Fibroblast of villous mesenchyme (primary cell): ENCODE results near the gene HIVEP3. TPM values are rescaled to one million over a fixed set of nuclear protein-coding genes. Genes with fewer than 3 reads are reported as not detected.
A peak's percentile ranks its signal among the peaks of the same experiment; 100 is the strongest.

Experiments
- DNase-seq: peaks from one replicate; pipeline ENCODE4 v3.0.0-alpha.2; 2010; ENCODE audit warnings: low read depth
- H3K4me3 ChIP-seq: 2 replicates; pipeline ENCODE4 v1.5.1; 2011; ENCODE audit warnings: low read depth, mild to moderate bottlenecking, low read length
- CTCF ChIP-seq: IDR thresholded peaks from 2 replicates; pipeline ENCODE4 v1.5.1; 2012; ENCODE audit warnings: low read depth, mild to moderate bottlenecking, low read length; ENCODE audit not compliant: insufficient read depth
- total RNA-seq: library from RNA; depleted of rRNA; stranded (reverse); fragments of >200 nt; gene quantifications from 2 replicates; pipeline ENCODE4 v1.2.3, GENCODE V29; 2012

Gene HIVEP3
- total RNA-seq, 1 donor, result 0.86 TPM

GRCh38 chr1:41780322-41780721 is 138.4 kb downstream of the HIVEP3 start:
- DNase-seq, result no peak
- H3K4me3 ChIP-seq, result no peak overlapping the region
- no peak for TF ChIP-seq CTCF

DNA sequence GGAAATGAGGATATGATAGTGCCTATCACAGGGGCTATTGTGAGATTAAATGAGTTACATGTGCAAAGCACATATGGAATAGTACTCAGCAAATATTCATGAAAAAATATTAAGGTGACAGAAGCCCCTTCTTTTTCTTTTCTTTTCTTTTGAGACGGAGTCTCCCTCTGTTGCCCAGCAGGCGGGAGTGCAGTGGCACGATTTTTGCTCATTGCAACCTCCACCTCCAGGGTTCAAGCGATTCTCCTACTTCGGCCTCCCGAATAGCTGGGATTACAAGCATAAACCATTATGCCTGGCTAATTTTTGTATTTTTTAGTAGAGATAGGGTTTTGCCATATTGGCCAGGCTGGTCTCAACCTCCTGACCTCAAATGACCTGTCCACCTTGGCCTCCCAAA is 139.4 kb downstream of the HIVEP3 start:
- peak; percentile 20 for TF ChIP-seq CTCF
- H3K4me3 ChIP-seq, result no peak overlapping the region
- DNase-seq, result no peak

DNA sequence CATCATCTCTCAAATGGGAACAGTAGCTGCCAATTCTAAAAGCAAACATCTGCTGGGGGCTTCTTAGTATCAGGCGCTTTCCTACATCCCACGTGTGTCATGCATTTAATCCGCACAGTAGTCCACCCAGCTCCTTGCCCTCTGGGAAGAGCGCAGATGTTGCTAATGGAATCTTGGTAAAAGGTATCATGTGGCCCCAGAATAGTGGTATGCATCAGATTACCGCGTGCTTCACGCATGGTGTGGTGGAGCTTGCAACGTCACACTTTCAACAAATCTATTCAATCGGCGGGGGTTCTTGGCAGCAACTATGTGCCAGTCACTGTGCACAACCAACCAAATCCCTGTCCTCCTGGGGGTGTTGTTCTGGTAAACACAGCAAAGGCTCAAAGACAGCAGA is 141.0 kb downstream of the HIVEP3 start:
- TF ChIP-seq CTCF, result no peak
- H3K4me3 ChIP-seq, result no peak overlapping the region
- no peak for DNase-seq

DNA sequence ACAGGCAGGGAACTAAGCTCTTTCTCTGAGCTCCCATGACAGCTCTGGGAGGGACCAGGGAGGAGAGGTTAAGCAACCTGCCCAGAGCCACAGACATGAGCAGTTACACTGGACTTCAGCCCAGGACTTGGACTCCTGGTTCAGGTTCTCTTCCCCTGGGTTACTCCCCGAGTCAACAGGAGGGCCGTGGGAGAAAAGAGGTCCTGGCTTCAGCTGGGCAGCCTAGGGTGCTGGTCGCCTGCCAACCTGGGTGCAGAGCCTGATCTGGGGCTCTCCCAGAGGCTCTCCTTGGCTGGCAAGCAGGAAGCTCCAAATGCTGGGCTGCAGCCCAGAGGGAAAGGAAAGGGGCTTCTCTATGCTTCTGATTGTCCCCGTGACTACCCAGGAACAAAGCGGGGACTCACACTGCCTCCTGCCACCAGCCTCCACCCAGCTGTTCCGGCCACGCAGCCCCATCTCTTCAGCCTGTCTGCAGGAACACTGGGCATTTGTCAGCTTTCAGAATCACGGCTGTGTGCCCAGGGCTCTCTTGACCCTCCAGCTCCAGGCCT is 141.8 kb downstream of the HIVEP3 start:
- no peak for TF ChIP-seq CTCF
- no peak overlapping the region for H3K4me3 ChIP-seq
- no peak for DNase-seq

- no peak for DNase-seq
- TF ChIP-seq CTCF, result no peak
- H3K4me3 ChIP-seq, result no peak overlapping the region
Observed at GRCh38 chr1:41775956-41776585, 142.7 kb downstream of the HIVEP3 start.

DNA sequence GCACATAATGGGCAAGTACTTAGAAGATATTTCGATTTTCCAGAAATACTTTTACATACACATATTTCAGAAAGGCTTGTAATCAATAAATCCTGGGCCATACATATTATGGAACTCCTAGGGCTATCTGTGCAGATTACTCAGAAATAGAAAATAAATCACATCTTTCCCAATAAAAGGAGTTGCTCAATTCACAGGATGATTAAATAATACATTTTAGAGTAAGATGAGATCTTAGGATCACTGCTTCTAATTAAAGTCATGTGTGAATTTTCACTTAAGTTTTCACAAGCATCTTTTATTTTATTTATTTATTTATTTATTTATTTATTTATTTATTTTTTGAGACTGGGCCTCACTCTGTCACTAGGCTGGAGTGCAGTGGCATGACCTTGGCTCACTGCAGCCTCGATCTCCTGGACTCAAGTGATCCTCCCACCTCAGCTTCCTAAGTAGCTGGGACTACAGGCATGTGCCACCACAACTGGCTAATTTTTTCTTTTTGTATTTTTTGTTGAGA is 144.2 kb downstream of the HIVEP3 start:
- H3K4me3 ChIP-seq, result no peak overlapping the region
- DNase-seq, result no peak
- TF ChIP-seq CTCF, result no peak
